ENCODE measurements around the gene WASHC4.
"Not testable (repeated sequence)": the region's sequence is repeated elsewhere in the genome, so short reads cannot be mapped to it uniquely, and the experiment has no call there.

Gene WASHC4

GRCh38 chr12:105171691-105172436 lies 64.3 kb downstream of the WASHC4 start:
- no peak for DNase-seq

DNA sequence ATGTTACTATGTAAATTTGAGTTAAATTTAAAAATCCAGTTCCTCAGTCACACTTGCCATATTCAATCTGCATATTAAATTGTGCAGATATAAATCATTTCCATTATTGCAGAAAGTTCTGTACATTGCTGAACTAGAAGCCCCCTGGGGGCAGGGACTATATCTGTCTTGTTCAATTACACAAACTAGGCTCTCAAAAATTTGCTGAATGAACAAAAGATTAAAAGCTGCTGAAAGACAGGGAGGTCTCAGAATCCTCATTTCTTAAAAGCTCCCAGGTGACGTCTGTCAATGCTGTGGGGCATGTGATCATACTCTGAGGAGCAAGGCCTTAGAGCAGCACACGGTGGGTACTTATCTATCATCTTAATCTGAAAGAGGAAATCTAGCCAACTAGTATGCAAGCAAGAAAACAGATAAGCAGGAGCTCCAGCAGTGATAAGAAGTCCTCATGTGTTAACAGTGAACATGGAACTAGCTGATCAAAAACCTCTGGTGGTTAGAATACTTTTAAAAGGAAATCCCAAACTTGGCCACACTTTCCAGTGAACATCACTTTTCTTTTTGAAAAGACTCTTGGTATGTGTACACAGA lies 68.0 kb downstream of the WASHC4 start:
- DNase-seq = no peak

GRCh38 chr12:105177208-105177607 lies 69.7 kb downstream of the WASHC4 start:
- no peak for DNase-seq

DNA sequence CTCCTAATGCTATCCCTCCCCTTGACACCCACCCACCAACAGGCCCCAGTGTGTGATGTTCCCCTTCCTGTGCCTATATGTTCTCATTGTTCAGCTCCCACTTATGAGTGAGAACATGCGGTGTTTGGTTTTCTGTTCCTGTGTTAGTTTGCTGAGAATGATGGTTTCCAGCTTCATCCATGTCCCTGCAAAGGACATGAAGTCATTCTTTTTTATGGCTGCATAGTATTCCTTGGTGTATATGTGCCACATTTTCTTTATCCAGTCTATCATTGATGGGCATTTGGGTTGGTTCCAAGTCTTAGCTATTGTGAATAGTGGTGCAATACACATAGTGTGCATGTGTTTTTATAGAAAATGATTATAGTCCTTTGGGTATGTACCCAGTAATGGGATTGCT lies 71.6 kb downstream of the WASHC4 start:
- DNase-seq = not testable (repeated sequence)

DNA sequence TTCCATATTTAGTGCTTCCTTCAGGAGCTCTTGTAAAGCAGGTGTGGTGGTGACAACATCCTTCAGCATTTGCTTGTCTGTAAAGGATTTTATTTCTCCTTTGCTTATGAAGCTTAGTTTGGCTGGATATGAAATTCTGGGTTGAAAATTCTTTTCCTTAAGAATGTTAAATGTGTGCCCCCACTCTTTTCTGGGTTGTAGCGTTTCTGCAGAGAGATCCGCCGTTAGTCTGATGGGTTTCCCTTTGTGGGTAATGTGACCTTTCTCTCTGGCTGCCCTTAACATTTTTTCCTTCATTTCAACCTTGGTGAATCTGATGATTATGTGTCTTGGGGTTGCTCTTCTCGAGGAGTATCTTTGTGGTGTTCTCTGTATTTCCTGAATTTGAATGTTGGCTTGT lies 75.9 kb downstream of the WASHC4 start:
- DNase-seq = not testable (repeated sequence)

GRCh38 chr12:105183976-105184375 lies 76.4 kb downstream of the WASHC4 start:
- not testable (repeated sequence) for DNase-seq

DNA sequence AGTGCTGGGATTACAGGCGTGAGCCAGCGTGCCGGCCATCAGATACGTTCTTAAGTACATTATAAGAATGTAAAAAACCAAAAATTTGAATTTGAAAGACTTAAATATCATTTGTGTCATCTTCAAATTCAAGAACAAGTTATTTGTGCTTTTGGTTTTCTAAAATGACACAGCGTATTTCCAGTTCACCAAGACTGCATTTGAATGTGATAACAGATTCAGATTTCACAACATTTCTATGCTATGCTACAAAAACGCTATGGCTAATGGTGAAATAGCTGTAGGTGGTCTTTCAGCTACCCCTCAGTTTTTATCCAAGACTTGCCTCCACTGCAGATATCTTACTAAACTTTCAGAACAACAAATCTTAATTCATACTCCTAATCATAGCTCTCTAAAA lies 81.8 kb downstream of the WASHC4 start:
- no peak for DNase-seq

DNA sequence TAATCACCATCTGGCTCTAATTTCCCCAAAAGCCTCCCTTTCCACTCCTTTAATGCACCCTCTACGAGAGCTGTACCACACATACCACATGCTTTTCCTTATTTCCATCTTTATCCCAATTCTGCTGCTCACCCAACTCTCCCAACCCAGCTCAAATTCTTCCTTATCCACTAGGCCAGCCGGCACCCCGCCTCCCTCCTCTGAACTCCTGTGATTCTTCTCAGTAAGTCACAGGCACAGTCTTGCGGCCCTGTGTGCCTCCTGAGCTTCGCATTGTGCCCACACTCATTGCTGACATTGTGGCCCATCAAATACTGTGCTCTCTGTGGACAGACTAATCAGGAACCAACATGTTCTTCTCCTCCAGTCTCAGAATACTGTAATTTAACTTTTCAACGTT lies 83.0 kb downstream of the WASHC4 start:
- no peak for DNase-seq

DNA sequence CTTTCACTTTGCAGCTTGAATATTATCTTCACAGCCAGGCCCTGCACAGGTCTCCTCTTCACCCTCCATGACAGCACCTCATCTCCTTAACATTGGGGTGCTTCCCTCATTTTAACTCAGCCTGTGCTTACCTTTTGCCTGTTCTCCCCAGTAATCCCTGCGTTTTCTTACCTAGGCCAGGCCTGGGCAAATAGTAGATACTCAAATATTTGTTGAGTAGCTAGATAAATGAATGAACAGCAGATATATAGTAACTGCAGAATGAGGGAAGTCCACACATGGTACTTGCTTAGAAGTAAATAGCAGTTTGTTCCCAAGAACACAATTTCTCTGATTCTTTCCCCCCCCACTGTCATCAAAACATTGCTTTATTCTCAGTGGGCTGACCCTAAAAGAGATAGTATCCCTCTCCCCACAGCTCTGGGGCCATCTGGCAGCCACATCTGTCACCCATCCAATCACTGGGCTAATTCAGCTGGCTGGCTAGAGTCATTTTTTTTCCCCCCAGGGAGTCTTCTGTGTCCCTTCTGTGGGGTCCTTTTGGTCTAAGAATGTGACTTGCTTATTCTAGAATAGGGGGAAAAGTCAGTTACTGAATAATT lies 85.2 kb downstream of the WASHC4 start:
- peak; percentile 9 for DNase-seq

DNA sequence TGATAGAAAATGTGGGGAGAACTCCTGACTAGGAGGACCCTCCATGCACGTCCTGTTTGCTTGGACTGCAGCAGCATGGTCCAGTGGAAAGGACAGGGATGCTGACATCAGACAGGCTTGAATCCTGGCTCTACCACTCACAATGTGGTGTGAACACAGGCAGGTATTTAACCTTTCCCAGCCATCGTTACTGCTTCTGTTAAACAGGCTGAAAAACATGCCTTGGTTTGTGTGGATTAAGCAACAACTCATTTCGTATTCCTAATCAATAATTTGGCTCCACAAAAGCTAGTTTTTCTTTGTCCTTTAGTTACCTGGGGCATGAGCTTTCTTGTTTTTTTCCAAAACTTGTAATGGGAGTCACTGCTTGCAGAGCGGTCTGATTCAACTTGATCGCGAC lies 87.4 kb downstream of the WASHC4 start:
- no peak for DNase-seq

DNA sequence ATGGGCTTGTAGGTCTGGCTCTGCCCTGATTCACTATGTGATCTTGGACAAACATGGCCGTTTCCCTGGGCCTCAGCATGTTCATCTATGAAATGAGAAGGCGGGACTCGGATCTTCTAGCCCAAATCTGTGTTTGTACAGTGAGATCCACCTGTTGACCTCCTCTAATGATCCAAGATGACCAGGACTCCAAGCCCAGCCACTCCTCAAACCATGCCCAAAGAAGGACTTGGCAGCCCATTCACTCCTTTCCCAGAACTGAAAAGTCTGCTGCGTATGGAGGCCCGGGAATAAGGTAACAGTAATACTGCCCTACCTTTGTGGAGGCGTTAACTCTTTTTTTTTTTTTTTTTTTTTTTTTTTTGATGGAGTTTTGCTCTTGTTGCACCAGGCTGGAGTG lies 88.6 kb downstream of the WASHC4 start:
- DNase-seq = no peak

DNA sequence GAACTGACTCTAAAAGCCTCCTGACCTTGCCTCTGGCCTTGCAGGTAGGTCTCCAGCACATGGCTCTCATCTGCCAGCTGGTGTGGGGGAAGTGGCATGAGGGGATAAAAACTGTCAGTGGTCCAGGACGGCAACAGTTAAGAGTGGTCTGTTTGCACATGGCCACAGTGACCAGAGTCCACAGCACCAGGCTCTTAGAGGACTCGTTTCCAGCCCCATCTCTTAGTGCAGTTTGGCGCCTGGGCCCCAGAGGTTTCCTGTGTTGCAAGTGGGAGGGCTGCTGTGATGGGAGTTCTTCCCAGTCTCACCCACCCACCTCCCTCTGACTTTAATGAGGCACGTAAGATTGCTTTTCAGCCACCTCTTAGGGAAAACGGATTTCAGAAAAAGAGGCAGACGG lies 91.4 kb downstream of the WASHC4 start:
- DNase-seq = no peak

DNA sequence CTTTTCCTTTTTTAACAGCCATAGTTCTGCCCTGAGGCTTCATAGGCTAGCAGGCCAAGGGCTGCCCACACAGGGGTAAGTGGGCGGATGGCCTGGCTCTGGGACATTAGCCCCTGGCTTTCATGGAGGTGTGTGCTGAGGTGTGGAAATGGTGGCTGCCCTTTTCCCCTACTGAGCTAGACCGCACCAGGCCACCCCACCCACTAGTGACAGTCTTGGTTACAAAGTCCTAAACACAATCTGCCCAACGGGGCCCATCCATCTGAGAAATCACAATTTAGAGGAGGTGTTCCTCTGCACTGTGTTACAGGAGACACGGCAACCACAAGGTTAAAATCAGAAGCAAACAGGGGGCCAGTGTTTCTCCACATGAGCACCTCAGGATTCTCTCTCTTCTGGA lies 92.9 kb downstream of the WASHC4 start:
- DNase-seq = no peak

DNA sequence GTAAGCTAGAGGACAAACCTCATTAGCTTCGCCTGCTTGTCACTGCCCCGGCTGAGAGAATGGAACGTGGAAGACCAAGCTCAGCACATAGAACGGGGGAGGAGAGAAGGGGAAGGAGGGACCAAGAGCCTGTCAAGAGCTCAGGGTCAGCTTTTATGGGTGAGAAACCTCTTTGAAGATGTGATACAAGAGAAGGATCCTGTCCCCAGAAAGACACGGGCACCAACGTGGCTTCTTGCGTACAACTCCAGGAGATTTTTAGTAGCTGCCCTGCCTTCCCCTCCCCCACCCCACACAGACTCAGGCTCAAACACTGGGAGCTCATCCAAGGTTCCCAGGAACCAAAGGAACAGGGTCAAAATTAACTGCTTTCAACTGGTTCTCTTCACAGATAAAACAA lies 93.8 kb downstream of the WASHC4 start:
- no peak for DNase-seq

- DNase-seq = no peak
Observed at GRCh38 chr12:105202202-105202601, 94.7 kb downstream of the WASHC4 start.

- DNase-seq = no peak
Observed at GRCh38 chr12:105204127-105204526, 96.6 kb downstream of the WASHC4 start.

- DNase-seq = no peak
Observed at GRCh38 chr12:105204916-105205315, 97.4 kb downstream of the WASHC4 start.

DNA sequence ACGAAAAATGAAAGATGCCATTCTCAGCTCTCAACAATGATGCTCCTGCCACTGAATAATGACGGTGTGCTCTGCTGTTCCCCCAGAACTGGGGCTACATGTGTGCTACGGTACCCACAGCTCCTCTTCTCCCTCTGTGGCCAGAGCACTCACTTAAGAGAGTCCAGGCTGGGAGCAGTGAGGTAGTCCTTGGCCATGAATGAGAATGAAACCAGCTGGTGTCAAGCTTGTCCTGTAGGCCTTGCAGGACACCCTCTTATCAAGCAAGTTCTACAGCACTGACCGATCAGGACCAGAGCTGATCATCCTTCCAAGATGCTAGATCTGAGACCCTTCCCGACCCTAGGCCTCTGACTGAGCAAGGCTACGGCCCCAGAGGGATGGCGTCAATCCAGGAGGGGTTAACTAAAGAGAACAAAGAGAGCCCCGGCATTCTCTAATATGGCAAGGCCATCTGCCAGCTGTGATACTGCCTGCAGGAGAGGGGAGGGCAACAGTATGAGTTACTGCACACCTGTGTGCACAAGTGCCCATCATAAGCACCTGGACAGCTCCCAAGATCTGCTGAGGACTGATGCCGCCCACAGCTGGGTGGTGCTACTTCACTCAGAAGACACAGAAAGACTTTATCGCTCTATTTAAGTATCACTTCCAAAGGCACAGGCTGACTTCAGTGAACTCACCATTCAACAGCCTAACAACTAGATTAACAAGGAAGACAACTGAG lies 98.0 kb downstream of the WASHC4 start:
- DNase-seq = no peak

DNA sequence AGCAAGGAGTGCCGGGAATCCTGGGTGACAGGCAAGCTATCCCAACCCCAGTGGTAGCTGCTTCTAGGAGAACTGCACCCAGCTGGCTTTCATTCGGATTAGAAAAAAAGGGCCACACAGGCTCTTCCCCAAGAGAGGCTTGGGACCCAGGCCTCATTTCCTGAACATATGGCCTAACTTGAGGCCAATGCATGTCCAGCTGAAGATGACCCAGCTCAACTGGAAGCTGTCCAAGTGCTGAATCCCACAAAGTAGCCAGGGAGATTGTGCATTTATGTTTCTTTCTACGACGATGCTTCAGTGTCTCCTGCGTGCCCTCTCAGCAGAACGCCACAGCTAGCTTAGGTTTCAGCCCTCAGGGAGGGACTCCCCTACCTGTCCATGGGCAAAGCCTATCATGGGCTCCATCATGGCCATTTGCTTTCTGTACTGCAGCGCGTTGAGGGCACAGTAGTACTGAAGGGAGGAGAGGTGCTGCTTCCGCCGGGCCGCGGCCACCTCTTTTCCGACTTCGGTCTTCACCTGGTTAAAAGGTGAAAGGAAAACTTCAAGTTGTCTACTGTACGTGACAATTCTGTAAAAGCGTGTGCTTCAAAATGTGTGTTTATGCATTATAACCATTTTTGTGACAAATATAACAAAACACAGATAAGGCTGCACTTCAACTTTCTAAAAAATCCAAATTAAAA lies 99.3 kb downstream of the WASHC4 start:
- no peak for DNase-seq

DNA sequence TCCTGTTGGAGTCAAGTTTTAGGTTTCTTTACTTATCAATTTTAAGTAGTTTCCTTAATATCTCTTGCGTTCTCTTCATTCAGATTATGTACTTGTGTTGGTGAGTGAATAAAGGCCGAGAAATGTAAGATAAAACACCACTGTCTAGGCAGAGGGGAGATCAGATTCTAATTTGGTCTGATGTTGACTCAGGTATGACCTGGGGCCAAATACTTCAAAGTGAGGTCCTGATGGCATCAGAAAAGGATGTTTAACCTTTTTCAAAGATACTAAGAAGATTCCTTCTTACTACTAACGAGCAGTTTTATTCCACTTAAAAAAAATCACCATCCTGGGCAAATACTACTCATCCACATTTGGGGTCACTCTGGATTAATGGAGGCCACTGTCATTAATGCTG lies 101.6 kb downstream of the WASHC4 start:
- DNase-seq = no peak

DNA sequence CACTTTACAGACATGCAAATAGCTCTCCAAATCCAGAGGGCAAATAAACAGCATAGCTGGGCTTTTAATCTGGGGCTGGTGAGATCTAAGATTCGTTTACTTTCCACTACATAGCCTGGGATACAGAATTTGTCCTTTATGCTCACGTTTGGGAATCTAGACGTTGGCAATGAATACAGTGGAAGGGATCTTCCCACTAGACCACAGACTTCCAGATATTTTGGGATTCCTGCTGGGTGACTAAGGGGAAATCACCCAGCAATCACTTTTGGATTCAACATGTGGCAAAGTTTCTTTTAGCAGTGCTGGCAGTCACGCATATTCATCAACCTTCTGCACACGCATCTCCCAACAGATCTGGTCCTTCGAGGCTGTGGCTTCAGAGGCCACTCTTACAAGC lies 104.9 kb downstream of the WASHC4 start:
- no peak for DNase-seq

GRCh38 chr12:105214148-105214547 lies 106.6 kb downstream of the WASHC4 start:
- DNase-seq = no peak
